KOPT-K1 (cell line): ENCODE measurements around the gene NIPA2.

Source experiments
- H3K27ac ChIP-seq: fragments of 200-600 bp; sonication (generic); 2 replicates; pipeline ENCODE4 v1.5.1; 2016; ENCODE audit warnings: antibody characterized with exemption, mild to moderate bottlenecking, low read depth, low read length; ENCODE audit not compliant: poor library complexity, severe bottlenecking
- H3K36me3 ChIP-seq: fragments of 200-600 bp; sonication (generic); 2 replicates; pipeline ENCODE4 v1.5.1; 2017; ENCODE audit warnings: antibody characterized with exemption, mild to moderate bottlenecking, low read length, moderate library complexity; ENCODE audit not compliant: insufficient read depth
- H3K9me3 ChIP-seq: fragments of 200-600 bp; sonication (generic); 2 replicates; pipeline ENCODE4 v1.5.1; 2017; ENCODE audit warnings: antibody characterized with exemption, low read length, mild to moderate bottlenecking; ENCODE audit not compliant: insufficient read depth, poor library complexity, severe bottlenecking

NIPA2 gene

DNA sequence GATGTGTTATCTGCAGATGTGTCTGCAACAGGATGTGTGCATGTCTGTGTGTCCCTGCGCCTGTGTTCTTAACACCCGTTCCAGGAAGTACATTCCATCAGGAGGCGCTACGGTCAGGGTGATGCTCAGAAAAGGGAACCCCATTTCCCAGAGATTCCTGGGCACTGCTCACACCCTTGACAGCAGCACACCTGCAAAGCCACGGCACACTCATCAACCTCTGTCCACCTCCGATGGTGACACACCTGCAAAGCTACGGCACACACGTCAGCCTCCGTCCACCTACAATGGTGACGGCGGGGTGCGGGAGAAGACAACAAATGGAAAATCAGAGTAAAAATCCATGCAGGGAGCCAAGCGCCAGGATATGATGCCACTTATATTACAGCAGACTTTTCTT is 55.4 kb downstream of the NIPA2 start:
- no peaks in the 10 kb centered on the region for H3K9me3 ChIP-seq
- H3K27ac ChIP-seq = no peak overlapping the region
- no peaks in the 10 kb centered on the region for H3K36me3 ChIP-seq

DNA sequence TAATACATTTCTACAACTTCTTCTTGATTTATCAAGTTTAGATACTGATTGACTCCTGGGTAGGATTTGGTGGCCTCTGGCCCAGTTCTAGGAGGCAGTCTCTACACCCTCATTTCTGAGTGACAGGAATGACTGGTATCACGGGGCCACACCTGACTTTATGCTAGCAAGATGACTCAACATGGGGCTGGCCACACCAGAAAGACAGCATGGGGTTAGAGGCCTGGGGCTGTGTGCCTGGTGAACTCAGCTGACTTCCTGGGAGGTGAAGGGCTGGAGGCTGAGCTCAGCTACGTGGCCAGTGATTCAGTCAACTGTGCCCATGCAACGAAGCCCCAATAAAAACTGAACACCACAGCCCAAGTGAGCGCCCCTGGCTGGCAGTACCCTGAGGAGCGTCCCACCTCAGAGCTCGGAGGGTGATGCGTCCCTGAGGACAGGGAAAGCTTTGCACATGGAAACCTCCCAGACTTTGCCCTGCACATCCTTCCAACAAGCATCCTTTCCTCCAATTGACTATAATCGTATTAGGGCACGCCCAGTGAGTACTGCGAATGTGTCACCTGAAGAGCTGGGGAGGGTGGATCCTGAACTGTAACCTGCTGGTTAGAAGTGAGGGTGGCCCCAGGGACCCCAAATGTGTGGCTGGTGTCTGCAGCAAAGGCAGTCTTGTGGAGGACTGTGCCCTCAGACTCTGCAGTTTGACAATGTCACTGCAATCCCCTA is 57.2 kb downstream of the NIPA2 start:
- Histone ChIP-seq H3K36me3 (no peaks in the 10 kb centered on the region), H3K9me3 (no peaks in the 10 kb centered on the region), H3K27ac (no peak overlapping the region)

DNA sequence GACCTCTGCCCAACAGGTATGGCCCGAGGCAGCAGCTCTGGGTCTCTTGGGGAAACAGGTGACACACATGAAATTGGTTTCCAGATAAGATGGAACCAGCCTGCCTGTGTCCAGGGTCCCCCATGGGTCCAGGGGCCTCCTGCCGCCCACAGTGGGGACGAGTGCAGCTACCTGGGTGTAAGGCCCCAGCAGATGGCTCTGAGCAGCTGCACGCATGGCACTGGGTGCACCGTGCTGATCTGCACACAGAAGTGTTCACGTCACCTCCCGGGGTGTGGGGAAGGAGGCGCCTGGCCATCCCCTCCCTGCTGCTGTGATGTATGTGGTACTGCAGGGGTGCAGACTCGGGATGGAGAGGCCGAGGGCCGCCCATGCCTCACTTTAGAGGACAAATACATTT is 63.6 kb downstream of the NIPA2 start:
- no peak overlapping the region for H3K27ac ChIP-seq
- H3K36me3 ChIP-seq = no peaks in the 10 kb centered on the region
- no peaks in the 10 kb centered on the region for H3K9me3 ChIP-seq

DNA sequence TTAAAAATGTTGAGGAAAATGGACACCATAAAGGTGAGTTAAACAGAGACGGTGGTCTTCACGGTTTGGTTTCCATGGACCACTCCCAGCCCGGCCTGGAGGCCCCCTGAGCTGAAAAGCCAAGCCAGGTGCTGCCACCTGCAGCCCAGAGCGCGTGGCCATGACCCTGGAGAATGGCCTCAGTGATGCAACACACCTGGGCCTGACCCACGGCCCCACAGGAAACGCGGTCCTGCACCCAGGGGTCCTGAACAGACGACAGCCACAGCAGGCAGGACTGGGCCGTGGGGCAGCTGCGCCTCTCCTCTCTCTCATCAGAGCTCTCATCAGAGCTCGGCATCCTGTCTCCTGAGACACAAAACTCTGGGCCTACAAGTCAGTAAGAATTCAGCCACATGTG is 64.1 kb downstream of the NIPA2 start:
- Histone ChIP-seq H3K9me3 (no peaks in the 10 kb centered on the region), H3K27ac (no peak overlapping the region), H3K36me3 (no peaks in the 10 kb centered on the region)

DNA sequence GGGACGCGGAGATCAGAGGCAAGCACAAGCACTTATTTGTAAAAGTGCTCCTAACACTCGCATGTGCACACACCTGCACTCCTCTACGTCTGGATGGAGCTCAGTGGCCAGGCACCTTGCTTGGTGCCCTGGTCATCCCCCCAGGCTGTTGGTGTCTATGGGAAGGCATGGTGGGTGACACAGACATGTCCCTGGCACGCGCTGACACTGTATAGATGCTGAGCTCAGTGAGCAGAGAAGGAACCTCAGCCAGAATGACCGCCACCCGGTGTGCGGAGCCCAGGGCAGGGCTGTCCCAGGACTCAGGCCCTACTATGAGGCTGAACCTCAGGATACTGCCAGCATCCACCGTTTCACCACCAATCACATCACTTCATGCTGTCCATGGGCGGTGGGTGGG is 64.5 kb downstream of the NIPA2 start:
- Histone ChIP-seq H3K9me3 (no peaks in the 10 kb centered on the region), H3K36me3 (no peaks in the 10 kb centered on the region), H3K27ac (no peak overlapping the region)

DNA sequence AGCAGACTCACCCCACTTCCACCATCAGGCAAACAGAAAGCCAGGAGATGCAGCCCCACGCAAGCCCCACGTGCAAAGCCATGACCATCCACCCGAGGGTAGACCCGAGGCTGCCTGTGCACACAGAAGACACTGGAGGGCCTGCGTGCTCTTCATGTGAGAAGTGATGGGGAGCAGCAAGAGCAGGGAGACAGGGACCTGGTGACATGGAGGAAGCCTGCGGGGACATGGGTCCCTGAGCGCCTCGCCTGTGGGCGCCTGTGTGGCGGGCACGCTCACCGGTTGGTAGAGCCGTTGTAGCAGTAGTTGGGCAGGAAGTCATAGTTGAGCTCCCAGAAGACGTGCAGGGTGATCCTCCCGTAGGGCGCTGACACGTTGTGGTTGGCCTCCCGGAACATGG is 65.0 kb downstream of the NIPA2 start:
- H3K27ac ChIP-seq = no peak overlapping the region
- H3K9me3 ChIP-seq = no peaks in the 10 kb centered on the region
- H3K36me3 ChIP-seq = no peaks in the 10 kb centered on the region

DNA sequence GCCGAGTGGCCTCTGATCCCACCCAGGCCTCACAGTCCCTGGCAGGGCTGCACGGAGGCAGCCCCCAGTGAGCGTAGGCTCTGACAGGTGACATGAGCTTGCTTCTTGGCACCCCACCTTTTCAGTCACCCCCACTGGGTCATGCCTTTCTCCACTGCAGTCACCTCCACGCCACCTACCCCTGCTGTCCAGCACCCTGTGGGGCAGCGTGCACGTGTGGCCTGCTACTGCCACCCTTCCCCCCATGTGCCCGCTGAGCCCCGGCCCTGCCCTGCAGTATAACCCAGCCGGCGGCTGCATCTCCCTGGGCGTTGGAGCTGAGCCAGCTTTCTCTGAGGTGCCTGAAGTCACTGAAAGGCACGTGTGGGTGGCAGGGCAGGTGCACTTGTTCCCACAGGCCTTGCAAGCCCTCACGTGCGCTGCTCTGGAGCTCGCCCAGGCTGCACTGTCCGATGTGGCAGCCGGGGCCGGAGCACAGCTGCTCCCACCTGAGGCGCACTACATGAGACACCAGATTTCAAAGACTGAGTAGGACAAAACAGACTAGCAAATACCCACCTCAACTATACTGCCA is 65.6 kb downstream of the NIPA2 start:
- H3K27ac ChIP-seq = no peak overlapping the region
- H3K9me3 ChIP-seq = no peaks in the 10 kb centered on the region
- no peaks in the 10 kb centered on the region for H3K36me3 ChIP-seq

DNA sequence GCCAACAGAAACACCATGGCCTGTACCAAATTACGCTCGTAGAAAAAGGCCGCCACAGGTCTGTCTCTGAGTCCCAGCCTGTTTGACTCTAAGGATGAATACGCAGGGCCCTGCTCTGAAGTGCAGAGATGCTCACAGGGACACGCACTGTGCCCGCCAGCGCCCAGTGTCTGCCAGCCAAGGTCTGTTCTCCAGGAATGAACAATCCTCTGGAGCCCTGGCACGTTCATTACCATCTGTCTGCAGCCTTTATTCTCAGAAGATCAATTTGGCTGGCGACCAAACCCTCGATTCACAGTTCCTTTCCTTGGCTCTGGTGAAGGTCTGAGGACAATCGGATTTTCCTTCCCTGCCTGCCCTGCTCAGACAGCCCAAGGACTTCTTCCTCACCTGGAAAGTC is 66.3 kb downstream of the NIPA2 start:
- Histone ChIP-seq H3K9me3 (no peaks in the 10 kb centered on the region), H3K27ac (no peak overlapping the region), H3K36me3 (no peaks in the 10 kb centered on the region)

DNA sequence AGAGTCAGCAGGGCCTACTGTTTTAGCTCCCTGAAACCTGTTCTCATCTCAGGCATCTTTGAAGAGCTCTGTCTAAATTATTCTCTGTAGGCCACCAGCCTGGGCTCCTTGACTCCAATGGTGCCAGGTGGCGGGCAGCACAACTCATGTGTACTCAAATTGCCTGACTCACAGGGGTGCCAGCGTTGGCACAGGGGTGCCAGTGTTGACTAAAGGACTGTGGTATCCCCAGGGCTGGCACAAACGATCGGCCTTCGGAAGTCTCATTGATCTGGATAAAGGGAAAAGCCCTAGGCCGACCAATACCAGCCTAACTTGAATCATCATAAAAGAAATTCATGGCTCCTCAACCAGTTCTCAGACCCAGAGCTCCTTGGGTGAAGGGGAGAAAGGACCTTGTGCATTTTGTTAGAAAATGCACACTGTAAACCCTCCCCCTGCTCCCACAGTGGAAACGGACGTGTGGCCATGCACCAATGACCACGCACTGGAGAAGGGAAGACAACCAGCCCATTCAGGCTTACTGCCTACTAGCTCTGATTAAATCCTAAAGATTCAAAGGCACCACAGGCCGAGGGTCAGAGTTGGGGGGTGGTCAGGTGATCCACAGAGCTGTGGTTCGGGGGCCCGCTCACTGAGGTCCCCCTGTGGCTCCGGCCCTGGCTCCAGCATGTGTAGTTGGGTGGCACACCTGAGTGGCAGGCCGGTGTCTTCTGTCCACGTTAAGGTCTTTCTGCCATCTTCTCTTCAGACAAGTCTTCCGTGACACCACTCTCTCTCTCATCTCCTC is 68.9 kb downstream of the NIPA2 start:
- H3K27ac ChIP-seq = no peak overlapping the region
- H3K9me3 ChIP-seq = no peaks in the 10 kb centered on the region
- H3K36me3 ChIP-seq = no peaks in the 10 kb centered on the region

DNA sequence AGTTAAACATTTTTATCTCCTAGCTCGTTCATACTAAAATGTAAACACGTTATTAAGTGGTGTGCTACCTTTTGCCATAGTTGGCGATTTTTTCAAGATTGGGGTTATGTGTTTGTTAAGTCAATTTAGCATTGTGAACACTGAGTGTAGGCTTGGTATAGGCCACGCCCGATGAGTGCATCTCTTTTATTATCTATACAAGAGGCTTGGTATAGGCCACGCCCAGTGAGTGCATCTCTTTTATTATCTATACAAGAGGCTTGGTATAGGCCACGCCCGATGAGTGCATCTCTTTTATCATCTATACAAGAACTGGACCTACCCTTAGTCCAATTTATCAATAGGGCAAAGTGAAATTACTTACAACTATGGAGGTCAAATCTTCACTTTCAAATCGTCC is 70.4 kb downstream of the NIPA2 start:
- no peaks in the 10 kb centered on the region for H3K9me3 ChIP-seq
- H3K36me3 ChIP-seq = no peaks in the 10 kb centered on the region
- no peak overlapping the region for H3K27ac ChIP-seq

DNA sequence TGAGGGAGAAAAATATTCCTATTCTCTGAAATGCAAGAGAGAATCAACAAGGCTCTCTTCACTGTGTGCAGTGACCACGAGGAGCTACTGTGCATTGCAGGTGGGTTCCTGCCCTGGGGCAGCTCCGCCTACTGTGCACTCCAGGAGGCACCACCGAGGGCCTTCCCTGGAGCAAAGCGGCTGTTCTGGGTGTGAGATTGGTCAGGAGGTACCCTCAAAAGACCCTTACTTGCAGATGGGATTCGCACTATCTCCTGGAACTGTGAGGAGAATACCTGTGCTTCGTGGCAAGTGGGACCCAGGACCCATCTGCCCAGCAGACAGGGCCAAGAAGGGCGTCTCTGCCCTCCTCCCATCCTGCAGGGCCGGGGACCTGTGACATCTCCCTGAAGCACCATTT is 72.8 kb downstream of the NIPA2 start:
- Histone ChIP-seq H3K27ac (no peak overlapping the region), H3K9me3 (no peaks in the 10 kb centered on the region), H3K36me3 (no peaks in the 10 kb centered on the region)

DNA sequence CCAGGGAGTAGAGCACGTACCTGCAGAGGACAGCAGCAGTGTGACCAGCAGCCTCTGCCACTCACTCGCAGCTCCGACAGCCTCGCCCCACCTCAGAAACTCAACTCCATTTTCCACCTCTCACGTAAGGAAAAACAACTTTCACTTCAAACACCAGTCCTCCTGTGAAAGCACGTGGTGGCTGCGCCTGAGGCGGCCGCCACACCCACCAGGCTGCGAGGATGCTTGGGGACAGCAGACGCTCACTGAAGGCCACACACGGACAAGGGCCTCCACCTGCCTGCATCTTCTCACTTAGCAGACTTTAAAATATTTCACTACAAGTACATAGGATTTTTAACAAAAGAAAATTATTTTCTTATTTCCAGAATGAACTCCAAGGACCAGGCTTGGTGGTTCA is 73.8 kb downstream of the NIPA2 start:
- Histone ChIP-seq H3K36me3 (no peaks in the 10 kb centered on the region), H3K27ac (no peak overlapping the region), H3K9me3 (no peaks in the 10 kb centered on the region)

DNA sequence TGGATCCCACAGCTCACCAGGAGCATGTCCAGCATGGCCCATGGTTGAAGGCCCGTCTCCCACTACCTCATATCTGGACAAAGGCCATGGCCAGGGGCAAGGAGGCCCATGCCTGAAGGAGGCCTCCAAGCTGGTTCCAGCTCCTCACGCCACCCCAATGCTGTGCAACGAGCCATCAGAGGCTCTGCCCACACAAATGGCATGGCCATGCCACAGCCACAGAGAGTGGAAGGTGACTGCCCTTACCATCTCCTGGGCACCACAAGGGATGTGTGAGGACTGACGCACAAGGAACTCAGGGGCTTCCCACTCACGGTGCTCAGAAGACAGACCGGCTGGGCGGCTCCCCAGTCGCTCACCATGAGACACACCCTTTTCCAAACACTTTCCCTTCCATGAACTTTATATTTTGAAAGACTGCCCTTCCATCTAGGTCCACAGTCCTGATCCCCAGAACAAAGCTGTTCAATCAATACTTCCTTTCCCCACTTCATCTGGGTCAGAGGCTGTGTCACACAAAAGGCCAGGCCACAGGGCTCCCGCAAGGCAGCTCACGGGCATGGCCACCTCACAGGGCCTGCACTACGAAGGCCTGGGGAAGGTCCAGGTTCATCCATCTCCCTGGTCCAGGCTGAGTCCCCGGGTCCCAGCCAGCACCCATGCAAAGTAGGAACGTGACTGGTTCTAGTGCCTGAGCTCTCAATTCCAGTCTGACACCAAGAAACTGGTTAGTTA is 75.3 kb downstream of the NIPA2 start:
- H3K27ac ChIP-seq = no peak overlapping the region
- H3K36me3 ChIP-seq = no peaks in the 10 kb centered on the region
- H3K9me3 ChIP-seq = no peaks in the 10 kb centered on the region

DNA sequence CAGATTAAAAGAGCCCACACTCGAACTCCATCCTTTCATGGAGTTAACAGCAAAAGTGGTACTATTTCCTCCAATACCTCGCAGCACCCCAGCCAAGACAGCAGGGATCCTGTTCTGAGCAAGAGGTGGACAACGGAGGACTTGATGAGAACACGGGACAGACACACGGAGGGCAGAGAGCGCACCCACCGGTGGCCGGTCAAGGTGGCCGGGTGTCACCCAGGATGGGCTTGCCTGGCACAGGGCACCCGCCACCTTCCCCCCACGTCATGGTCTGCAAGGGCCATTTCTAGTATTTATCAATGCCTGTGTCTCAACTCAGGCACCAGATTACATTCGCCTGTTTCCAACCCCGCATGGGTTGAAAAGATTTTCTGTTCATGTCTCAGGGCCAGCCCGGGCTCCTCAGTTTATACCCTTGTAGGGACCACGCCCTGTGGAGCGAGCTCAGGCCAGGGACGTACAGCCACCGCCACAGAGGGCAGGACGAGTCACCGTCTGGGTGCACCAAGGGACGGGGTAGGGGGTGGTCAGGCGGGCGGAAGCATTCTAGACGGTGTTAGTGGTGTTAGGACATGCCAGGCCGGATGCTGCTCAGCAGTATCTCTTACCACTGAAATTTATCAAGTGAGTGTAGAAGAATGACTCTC is 77.5 kb downstream of the NIPA2 start:
- no peak overlapping the region for H3K27ac ChIP-seq
- H3K9me3 ChIP-seq = no peaks in the 10 kb centered on the region
- H3K36me3 ChIP-seq = no peaks in the 10 kb centered on the region
